Activated CD8-positive, alpha-beta memory T cell treated with anti-CD3 and anti-CD28 coated beads, Interleukin-2, amount 10 ng/mL, durations not matched to agents 7 days and 5 days (primary cell): ENCODE measurements around the gene MFAP2. TPM values are rescaled to one million over a fixed set of nuclear protein-coding genes. Genes with fewer than 3 reads are reported as not detected.

Experiments used
- ATAC-seq: fragments of 150-1000 bp; cut with Tn5 transposase; one replicate; pipeline ENCODE4 v1.10.0; 2021; ENCODE audit warnings: moderate library complexity
- CTCF ChIA-PET: fragments of 350-600 bp; sonication (Branson Sonifier 250); formaldehyde crosslinking; loops from one replicate; lab custom pipeline; 2021; ENCODE audit warnings: antibody characterized with exemption; lab: Charles Lee
- DNase-seq: peaks from one replicate; pipeline ENCODE4 v3.0.0-alpha.2; 2020
- H3K27ac Mint-ChIP-seq: one replicate; pipeline ENCODE4 v1.8.0; 2021; ENCODE audit warnings: mild to moderate bottlenecking, mixed read lengths
- H3K27me3 Mint-ChIP-seq: one replicate; pipeline ENCODE4 v1.8.0; 2021; ENCODE audit warnings: mixed read lengths
- H3K36me3 Mint-ChIP-seq: one replicate; pipeline ENCODE4 v1.8.0; 2021; ENCODE audit warnings: mild to moderate bottlenecking, mixed read lengths
- H3K4me1 Mint-ChIP-seq: one replicate; pipeline ENCODE4 v1.8.0; 2021; ENCODE audit warnings: mixed read lengths
- H3K4me3 Mint-ChIP-seq: one replicate; pipeline ENCODE4 v1.8.0; 2021; ENCODE audit warnings: mild to moderate bottlenecking, moderate library complexity, mixed read lengths
- H3K9me3 Mint-ChIP-seq: one replicate; pipeline ENCODE4 v1.8.0; 2022; ENCODE audit warnings: low read depth, mixed read lengths
- total RNA-seq, 2 experiments: library from RNA; stranded (reverse); gene quantifications; one replicate each; pipeline ENCODE4 v1.2.3, GENCODE V29; 2021

Gene MFAP2
- total RNA-seq, 2 experiments from 2014 or later = not detected

DNA sequence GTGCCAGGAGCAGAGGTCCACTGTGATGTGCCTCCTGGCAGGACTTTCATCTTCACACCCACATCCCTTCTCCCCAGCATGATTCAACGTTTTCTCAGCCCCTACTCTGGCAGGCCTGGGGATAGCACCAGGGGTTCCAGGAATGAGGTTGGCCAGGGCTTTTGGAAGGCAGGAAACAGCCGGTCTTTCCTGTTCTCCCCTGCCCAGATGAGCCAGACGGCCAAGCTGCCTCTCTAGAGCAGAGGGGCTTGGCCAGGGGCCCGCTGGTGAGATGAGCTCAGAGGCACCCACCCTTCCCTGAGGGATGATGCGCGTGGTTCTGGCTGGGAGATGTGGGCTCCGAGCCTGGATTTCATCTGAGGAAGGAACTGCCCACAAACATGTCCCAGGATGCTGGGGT, 4.3 kb upstream of the MFAP2 start:
- H3K27ac Mint-ChIP-seq = no peak overlapping the region
- no peak overlapping the region for H3K4me3 Mint-ChIP-seq
- CTCF ChIA-PET = interaction anchor here (1.4 kb wide), 1 partner anchor 8 kb away, joined by 3 read pairs; no protein-coding TSS in a partner anchor
- DNase-seq (no peak), ATAC-seq (no peak)
- peaks cover 4% of the 10 kb centered on the region for H3K4me1 Mint-ChIP-seq
- H3K27me3 Mint-ChIP-seq = peaks cover 28% of the 10 kb centered on the region
- no peaks in the 10 kb centered on the region for H3K36me3 Mint-ChIP-seq
- H3K9me3 Mint-ChIP-seq = no peaks in the 10 kb centered on the region

DNA sequence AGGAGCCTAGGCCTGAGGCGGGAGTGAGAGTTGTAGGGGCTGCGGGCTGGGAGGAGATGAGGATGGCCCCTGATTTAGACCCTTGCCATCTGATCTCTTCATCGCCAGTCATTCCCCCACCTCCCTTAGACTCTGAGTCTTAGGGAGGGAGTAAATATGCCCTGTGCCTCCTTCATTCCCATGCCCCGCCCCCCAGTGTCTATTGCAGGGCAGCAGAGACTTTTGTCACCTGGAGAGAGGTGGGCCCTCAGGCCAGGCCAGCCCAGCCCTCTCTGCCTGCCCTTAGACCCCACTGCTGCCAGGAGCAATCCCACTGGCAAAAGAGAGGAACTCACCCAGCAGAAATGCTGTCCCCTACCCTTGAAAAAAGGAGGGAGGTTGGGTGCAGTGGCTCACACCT, 3.2 kb upstream of the MFAP2 start:
- Mint-ChIP-seq H3K36me3 (no peaks in the 10 kb centered on the region), H3K27ac (no peak overlapping the region), H3K4me1 (peaks cover 4% of the 10 kb centered on the region), H3K27me3 (peaks cover 34% of the 10 kb centered on the region), H3K9me3 (no peaks in the 10 kb centered on the region), H3K4me3 (no peak overlapping the region)
- DNase-seq = no peak
- CTCF ChIA-PET = interaction anchor here (0.6 kb wide), 1 partner anchor 64 kb away, joined by 3 read pairs; no protein-coding TSS in a partner anchor
- no peak for ATAC-seq

DNA sequence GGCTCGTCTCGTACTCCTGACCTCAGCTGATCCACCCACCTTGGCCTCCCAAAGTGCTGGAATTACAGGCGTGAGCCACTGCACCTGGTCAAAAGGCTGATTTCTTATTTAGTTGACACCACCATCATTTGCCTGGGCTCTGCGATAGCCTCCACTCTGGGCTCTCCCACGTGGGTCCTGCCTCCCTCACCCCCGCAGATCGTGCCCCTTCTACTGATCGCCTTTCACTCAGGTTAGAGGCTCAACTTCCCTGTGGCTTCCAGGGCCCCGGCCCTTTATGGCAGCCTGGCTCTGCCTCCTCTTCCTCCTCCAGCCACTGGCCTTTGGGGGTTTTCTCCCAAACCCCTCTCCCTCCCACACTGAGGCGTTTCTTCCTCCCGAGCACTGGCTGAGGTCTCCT, 2.5 kb upstream of the MFAP2 start:
- Mint-ChIP-seq H3K27me3 (peaks cover 34% of the 10 kb centered on the region), H3K27ac (no peak overlapping the region), H3K9me3 (no peaks in the 10 kb centered on the region), H3K4me1 (peaks cover 4% of the 10 kb centered on the region), H3K36me3 (no peaks in the 10 kb centered on the region), H3K4me3 (no peak overlapping the region)
- no peak for DNase-seq
- CTCF ChIA-PET = no interaction called here
- ATAC-seq = no peak

DNA sequence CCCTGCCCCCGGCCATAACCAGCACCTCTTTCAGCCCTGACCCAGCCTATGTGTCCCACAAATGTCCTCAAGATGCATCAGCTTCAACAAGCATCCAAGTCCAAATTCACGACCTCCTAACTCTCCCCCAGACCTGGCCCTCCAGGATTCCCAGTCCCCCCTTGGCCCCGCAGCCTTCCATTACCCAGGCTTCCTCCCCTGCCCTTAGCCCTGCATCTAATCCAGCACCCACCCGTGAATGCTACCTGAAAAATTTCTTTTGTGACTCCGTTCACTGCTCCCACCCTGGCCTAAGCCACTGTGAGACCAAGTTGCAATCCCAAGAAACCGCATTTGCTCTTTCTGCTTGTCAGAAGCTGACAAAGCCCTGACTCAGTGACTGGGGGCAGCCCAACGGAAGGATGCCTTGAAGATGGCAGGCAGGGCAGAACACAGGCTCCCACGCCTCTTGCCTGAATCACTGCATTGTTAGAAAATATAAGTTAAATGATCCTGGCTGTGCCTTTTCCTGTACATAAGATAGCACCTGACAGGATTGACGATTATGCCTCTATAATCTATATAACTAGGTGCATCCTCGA, 939 bp upstream of the MFAP2 start:
- H3K27me3 Mint-ChIP-seq = peaks cover 34% of the 10 kb centered on the region
- H3K4me3 Mint-ChIP-seq = no peak overlapping the region
- no peak for DNase-seq
- H3K9me3 Mint-ChIP-seq = no peaks in the 10 kb centered on the region
- CTCF ChIA-PET = interaction anchor here (0.7 to 1.0 kb wide), 2 partner anchors 17 to 1856 kb away, joined by 3 read pairs; no protein-coding TSS in a partner anchor
- H3K36me3 Mint-ChIP-seq = no peaks in the 10 kb centered on the region
- ATAC-seq = no peak
- H3K4me1 Mint-ChIP-seq = peaks cover 4% of the 10 kb centered on the region
- H3K27ac Mint-ChIP-seq = no peak overlapping the region

DNA sequence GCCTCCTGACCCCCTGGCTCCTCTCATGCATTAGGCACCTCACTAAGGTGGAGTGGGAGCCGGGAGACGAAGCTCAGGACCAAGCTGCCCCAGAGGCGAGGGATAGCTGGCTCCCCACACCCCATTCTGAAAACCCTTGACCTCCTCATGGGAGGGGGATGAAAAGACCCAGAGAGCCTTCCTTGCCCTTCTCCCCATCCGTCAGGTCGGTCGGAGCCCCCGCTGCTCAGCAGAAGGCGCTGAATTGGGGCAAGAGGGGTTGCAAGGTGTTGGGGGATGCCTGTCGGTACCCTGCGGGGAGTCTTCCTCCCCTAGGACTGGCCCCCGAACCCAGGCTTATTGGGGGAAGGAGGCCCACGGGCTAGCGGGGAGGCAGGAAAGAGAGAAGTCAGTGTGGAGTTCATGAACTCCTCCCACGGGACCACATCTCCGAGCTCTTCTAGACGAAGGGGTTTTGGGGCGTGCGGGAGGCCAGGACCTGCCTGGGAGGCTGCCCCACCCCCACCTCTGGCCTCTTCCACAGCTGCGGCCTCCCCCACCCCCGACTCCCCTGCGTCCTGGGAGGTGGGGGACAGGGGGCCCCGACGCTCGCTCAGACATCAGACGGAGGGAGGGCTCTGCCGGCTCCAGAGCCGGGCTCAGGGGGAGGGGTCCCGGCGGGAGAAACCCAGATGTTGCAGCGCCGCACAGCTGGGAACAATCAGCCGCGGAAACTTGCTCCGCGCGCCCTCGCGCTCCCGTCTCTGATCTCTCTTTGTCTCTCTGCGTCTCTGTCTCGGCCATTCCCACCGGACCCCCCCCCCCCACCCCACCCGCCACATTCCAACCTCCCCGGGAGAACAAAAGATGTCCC, 719 bp downstream of the MFAP2 start:
- Mint-ChIP-seq H3K36me3 (no peaks in the 10 kb centered on the region), H3K27me3 (peaks cover 34% of the 10 kb centered on the region), H3K4me1 (peaks cover 4% of the 10 kb centered on the region), H3K27ac (no peak overlapping the region), H3K9me3 (no peaks in the 10 kb centered on the region), H3K4me3 (no peak overlapping the region)
- CTCF ChIA-PET = interaction anchor here (1.0 kb wide), 1 partner anchor 66 kb away, joined by 3 read pairs; no protein-coding TSS in a partner anchor
- DNase-seq = no peak
- ATAC-seq = no peak

DNA sequence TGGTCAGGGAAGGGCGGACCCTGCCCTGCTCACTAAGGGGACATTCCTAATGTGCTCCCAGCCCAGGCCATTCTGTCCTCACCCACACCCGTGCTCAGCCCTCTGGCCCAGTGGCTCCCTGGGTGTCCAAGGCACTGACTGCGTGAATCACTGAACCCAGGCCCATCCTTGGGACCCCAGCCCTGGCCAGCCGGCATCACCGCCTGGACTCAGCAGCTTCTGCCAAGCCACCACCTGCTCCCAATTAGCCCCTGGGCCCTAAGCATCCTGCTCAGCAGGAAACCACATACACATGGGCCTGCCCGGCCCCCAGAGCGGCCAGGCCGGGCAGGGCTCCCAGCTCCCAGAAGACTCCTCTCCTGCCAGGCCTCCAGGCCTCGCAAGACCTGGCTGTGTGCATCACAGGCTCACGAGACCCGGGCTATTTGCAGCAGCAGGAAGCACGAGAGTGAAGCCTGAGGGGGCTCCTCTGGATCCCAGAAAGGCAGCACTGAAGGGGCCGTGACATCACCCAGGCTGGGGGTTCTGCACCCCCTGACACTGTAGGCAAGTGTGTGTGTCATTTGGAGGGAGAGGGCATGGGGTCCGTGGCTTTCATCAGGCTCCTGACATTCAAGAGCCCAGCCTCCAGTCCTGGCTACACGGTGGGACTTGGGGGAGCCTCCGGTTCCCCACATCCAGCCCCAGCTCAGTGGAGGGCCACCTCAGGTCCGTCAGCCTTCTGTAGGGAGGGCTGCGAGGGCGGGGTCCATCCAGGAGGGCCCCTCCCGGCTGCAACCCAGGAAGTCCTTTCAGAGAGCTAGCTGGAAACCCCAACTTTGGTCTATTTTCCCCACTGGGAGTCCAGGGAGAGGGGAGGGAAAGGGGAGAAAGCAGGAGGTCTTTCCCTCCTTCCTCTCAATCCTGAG, 1.6 kb downstream of the MFAP2 start:
- Mint-ChIP-seq H3K27me3 (peaks cover 34% of the 10 kb centered on the region), H3K27ac (no peak overlapping the region), H3K9me3 (no peaks in the 10 kb centered on the region), H3K4me1 (peaks cover 4% of the 10 kb centered on the region), H3K4me3 (no peak overlapping the region), H3K36me3 (no peaks in the 10 kb centered on the region)
- ATAC-seq = no peak
- DNase-seq = no peak
- CTCF ChIA-PET = interaction anchor here (1.0 to 1.1 kb wide), 2 partner anchors 27 to 67 kb away, joined by 3 read pairs; no protein-coding TSS in a partner anchor

DNA sequence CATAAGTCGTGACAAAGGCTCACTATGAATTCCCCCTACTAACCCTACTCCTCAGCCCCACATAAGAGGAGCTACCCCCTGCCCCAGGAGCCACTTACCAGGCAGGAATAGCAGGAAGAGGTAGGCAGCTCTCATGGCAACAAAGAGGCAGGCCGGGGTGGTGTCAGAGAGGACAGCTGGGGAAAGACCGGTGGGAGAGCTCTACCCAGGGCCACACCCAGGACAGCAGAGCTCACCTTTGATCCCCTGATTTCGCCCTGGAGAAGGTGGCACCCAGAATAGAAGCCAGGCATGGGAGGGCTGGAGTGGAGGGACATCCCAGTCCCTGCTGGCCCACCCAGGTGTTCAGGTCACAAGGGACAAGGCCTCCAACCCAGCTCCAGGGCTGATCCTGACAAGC, 2.3 kb downstream of the MFAP2 start:
- CTCF ChIA-PET = interaction anchor here (1.1 kb wide), 1 partner anchor 26 kb away, joined by 3 read pairs; no protein-coding TSS in a partner anchor
- Mint-ChIP-seq H3K4me3 (no peak overlapping the region), H3K27me3 (peaks cover 30% of the 10 kb centered on the region), H3K9me3 (no peaks in the 10 kb centered on the region), H3K4me1 (peaks cover 4% of the 10 kb centered on the region), H3K36me3 (no peaks in the 10 kb centered on the region), H3K27ac (no peak overlapping the region)
- DNase-seq (no peak), ATAC-seq (no peak)

DNA sequence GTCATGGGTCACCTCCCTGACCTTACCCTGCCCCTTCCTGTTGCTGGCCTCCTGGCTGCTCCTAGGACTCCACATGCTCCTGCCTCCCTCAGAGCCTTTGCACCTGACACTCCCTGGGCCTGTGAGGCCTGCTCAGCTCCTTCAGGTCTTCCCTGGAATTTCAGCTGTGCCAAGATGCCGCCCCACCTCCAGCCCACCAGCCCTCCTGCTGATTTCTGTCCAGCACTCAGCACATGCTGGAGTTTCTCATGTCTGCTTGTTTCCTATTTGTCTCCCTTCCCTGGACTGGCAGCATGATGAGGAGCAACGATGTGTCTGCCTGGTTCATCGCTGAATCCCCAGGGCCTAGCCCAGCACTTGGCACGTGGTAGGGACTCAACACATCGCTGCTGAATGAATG, 3.0 kb downstream of the MFAP2 start:
- Mint-ChIP-seq H3K9me3 (no peaks in the 10 kb centered on the region), H3K4me3 (no peak overlapping the region), H3K36me3 (no peaks in the 10 kb centered on the region), H3K27ac (no peak overlapping the region), H3K4me1 (peaks cover 4% of the 10 kb centered on the region), H3K27me3 (peaks cover 25% of the 10 kb centered on the region)
- DNase-seq = no peak
- no peak for ATAC-seq
- CTCF ChIA-PET = no interaction called here

DNA sequence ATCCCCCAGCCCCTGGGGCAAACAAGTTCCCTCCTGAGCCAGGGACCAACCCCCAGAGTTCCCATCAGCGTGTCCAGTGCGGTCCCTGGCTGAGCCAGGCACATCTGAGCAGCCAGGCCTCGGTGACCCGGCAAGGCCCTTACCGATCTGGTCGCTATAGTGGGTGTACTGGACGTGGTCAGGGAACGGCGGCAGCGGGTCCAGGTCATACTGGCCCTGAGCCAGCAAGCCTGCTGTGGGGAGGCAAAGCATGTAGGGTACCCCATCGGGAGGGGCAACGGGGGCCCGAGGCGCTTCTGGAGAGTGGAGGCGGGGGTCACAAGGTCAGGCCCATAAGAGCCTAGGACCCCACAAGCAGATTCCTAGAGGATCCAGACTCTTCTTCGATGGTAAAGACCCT, 3.5 kb downstream of the MFAP2 start:
- Mint-ChIP-seq H3K27ac (no peak overlapping the region), H3K36me3 (no peaks in the 10 kb centered on the region), H3K4me1 (peaks cover 4% of the 10 kb centered on the region), H3K27me3 (peaks cover 21% of the 10 kb centered on the region), H3K9me3 (no peaks in the 10 kb centered on the region), H3K4me3 (no peak overlapping the region)
- ATAC-seq = no peak
- no peak for DNase-seq
- CTCF ChIA-PET = interaction anchor here (0.9 to 1.3 kb wide), 2 partner anchors 8 to 16 kb away, joined by 3 to 5 read pairs; no protein-coding TSS in a partner anchor

DNA sequence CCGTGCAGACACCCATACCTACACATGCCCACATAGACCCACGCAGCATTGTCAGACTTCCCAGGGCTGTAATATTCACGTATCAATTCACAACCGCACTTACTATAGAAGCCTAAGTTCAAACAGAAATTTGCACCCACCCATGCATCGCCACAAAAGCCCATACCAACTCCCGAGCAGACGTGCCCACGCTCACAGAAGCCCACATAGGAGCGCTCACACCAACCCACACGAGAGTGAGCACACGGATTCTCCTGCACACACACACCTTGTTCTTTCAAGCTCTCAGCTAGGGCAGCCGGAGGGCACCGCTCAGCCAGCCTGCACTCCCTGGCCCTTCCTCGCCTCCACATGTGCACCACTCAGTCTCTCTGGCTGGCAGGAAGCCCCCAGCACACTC, 4.6 kb downstream of the MFAP2 start:
- Mint-ChIP-seq H3K36me3 (no peaks in the 10 kb centered on the region), H3K27me3 (peaks cover 12% of the 10 kb centered on the region), H3K9me3 (no peaks in the 10 kb centered on the region), H3K4me1 (peaks cover 2% of the 10 kb centered on the region), H3K27ac (no peak overlapping the region), H3K4me3 (no peak overlapping the region)
- CTCF ChIA-PET = interaction anchor here (1.3 kb wide), 1 partner anchor 15 kb away, joined by 5 read pairs; no protein-coding TSS in a partner anchor
- no peak for DNase-seq
- no peak for ATAC-seq

DNA sequence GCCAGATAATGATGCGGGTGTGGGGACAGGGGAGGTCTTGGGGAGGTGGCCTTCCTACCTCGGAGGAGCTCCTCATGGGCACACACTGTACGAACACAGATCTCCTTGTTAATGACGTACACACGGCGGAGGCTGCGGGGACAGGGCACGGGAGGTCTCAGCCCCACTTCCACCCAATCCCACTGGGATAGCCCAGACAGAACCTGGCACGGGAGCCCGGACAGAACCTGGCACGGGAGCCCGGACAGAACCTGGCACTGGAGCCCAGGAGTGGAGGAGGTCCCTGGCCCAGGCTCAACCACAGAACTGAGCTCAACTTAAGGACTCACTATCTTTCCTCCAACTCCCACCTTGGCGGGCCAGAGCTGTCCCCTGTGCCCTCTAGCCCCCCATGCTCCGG, 5.2 kb downstream of the MFAP2 start:
- H3K9me3 Mint-ChIP-seq = no peaks in the 10 kb centered on the region
- CTCF ChIA-PET = interaction anchor here (0.8 kb wide), 1 partner anchor 24 kb away, joined by 5 read pairs; no protein-coding TSS in a partner anchor
- ATAC-seq (no peak), DNase-seq (no peak)
- no peaks in the 10 kb centered on the region for H3K36me3 Mint-ChIP-seq
- H3K4me1 Mint-ChIP-seq = no peaks in the 10 kb centered on the region
- peaks cover 9% of the 10 kb centered on the region for H3K27me3 Mint-ChIP-seq
- no peak overlapping the region for H3K27ac Mint-ChIP-seq
- no peak overlapping the region for H3K4me3 Mint-ChIP-seq

DNA sequence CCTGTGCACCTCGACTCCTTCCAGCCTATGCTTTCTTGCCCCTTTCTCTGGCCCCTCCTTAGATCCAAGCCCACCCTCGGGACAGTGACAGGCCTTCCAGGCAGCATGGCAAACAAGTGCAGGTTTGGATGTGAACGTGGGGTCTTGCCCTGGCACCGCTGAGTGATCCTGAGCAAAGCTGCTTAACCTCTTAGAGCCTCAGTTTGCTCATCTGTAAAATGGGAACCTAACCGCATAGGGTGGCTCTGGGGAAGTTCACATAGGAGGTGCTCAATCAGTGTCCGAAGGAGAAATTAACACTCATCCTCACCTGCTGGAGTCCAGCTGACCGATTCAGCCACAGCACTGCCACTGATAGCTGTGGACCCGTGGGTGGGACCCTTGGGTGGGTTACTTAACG, 7.2 kb downstream of the MFAP2 start:
- CTCF ChIA-PET = interaction anchor here (1.0 kb wide), 1 partner anchor 11 kb away, joined by 3 read pairs; no protein-coding TSS in a partner anchor
- no peak overlapping the region for H3K4me3 Mint-ChIP-seq
- H3K27me3 Mint-ChIP-seq = no peaks in the 10 kb centered on the region
- DNase-seq (no peak), ATAC-seq (no peak)
- H3K36me3 Mint-ChIP-seq = no peaks in the 10 kb centered on the region
- H3K27ac Mint-ChIP-seq = no peak overlapping the region
- no peaks in the 10 kb centered on the region for H3K9me3 Mint-ChIP-seq
- H3K4me1 Mint-ChIP-seq = no peaks in the 10 kb centered on the region
